Measurements from ENCODE around the gene ESRRG. TPM values are rescaled to one million over a fixed set of nuclear protein-coding genes. Genes with fewer than 3 reads are reported as not detected.

Gene ESRRG
- total RNA-seq, 2 experiments from 2014 or later, result not detected

GRCh38 chr1:216640100-216640499 is 83.1 kb downstream of the ESRRG start:
- Mint-ChIP-seq H3K27ac (no peak overlapping the region), H3K4me3 (no peak overlapping the region), H3K36me3 (ENCODE audit: low read depth) (no peaks in the 10 kb centered on the region), H3K27me3 (no peaks in the 10 kb centered on the region), H3K4me1 (ENCODE audit: low read depth) (no peaks in the 10 kb centered on the region), H3K9me3 (no peaks in the 10 kb centered on the region)
- intact Hi-C loops (cut with micrococcal nuclease), result no loop called here
- ChIA-PET CTCF (no interaction called here), POLR2A (no interaction called here)
- no peak for ATAC-seq
- no peak for TF ChIP-seq CTCF (IDR thresholded peaks at IDR 0.05)
- no peak for DNase-seq

- Mint-ChIP-seq H3K27ac (no peak overlapping the region), H3K27me3 (no peaks in the 10 kb centered on the region), H3K36me3 (ENCODE audit: low read depth) (no peaks in the 10 kb centered on the region), H3K4me3 (no peak overlapping the region), H3K9me3 (no peaks in the 10 kb centered on the region), H3K4me1 (ENCODE audit: low read depth) (no peaks in the 10 kb centered on the region)
- ATAC-seq, result no peak
- ChIA-PET POLR2A (no interaction called here), CTCF (no interaction called here)
- TF ChIP-seq CTCF (IDR thresholded peaks at IDR 0.05), result no peak
- DNase-seq, result no peak
- intact Hi-C loops (cut with micrococcal nuclease), result no loop called here
Measured at GRCh38 chr1:216632980-216633379, 90.2 kb downstream of the ESRRG start.

- TF ChIP-seq CTCF (IDR thresholded peaks at IDR 0.05), result no peak
- no peak for DNase-seq
- no peaks in the 10 kb centered on the region for H3K9me3 Mint-ChIP-seq
- no peaks in the 10 kb centered on the region for H3K27me3 Mint-ChIP-seq
- CTCF ChIA-PET, result no interaction called here
- no peak overlapping the region for H3K27ac Mint-ChIP-seq
- no peak for ATAC-seq
- POLR2A ChIA-PET, result no interaction called here
- no peaks in the 10 kb centered on the region for H3K4me1 Mint-ChIP-seq (ENCODE audit: low read depth)
- no peak overlapping the region for H3K4me3 Mint-ChIP-seq
- intact Hi-C loops (cut with micrococcal nuclease), result no loop called here
- no peaks in the 10 kb centered on the region for H3K36me3 Mint-ChIP-seq (ENCODE audit: low read depth)
Measured at GRCh38 chr1:216630532-216630931, 92.7 kb downstream of the ESRRG start.

- DNase-seq, result no peak
- TF ChIP-seq CTCF (IDR thresholded peaks at IDR 0.05), result no peak
- H3K36me3 Mint-ChIP-seq (ENCODE audit: low read depth), result no peaks in the 10 kb centered on the region
- no peak for ATAC-seq
- CTCF ChIA-PET, result no interaction called here
- no peaks in the 10 kb centered on the region for H3K9me3 Mint-ChIP-seq
- no peaks in the 10 kb centered on the region for H3K4me1 Mint-ChIP-seq (ENCODE audit: low read depth)
- POLR2A ChIA-PET, result no interaction called here
- H3K27me3 Mint-ChIP-seq, result no peaks in the 10 kb centered on the region
- intact Hi-C loops (cut with micrococcal nuclease), result no loop called here
- H3K27ac Mint-ChIP-seq, result no peak overlapping the region
- no peak overlapping the region for H3K4me3 Mint-ChIP-seq
Measured at GRCh38 chr1:216627252-216627651, 96.0 kb downstream of the ESRRG start.

GRCh38 chr1:216626394-216627067 is 96.7 kb downstream of the ESRRG start:
- no peak for ATAC-seq
- CTCF ChIA-PET, result no interaction called here
- Mint-ChIP-seq H3K4me3 (no peak overlapping the region), H3K27ac (no peak overlapping the region), H3K4me1 (ENCODE audit: low read depth) (no peaks in the 10 kb centered on the region), H3K9me3 (no peaks in the 10 kb centered on the region), H3K36me3 (ENCODE audit: low read depth) (no peaks in the 10 kb centered on the region), H3K27me3 (no peaks in the 10 kb centered on the region)
- no peak for TF ChIP-seq CTCF (IDR thresholded peaks at IDR 0.05)
- no peak for DNase-seq
- POLR2A ChIA-PET, result no interaction called here
- intact Hi-C loops (cut with micrococcal nuclease), result no loop called here
